SK-N-SH treated with all-trans-retinoic acid at 6 μM for 48 hours (cell line): ENCODE results near the gene SLC17A9.

Source experiments
- ATAC-seq: fragments of 200-7000 bp; cut with Tn5 transposase; 3 replicates; pipeline ENCODE4 v1.9.1; 2020; ENCODE audit warnings: mild to moderate bottlenecking, moderate library complexity
- ARNTL ChIP-seq: fragments of 450-650 bp; formaldehyde crosslinking; IDR thresholded peaks from 2 replicates; pipeline ENCODE4 v1.5.0; 2020; ENCODE audit warnings: low read depth, mild to moderate bottlenecking, moderate library complexity, borderline replicate concordance
- BACH2 ChIP-seq: fragments of 250-450 bp; sonication (Bioruptor Pico); IDR thresholded peaks from 2 replicates; pipeline ENCODE4 v1.9.0; 2021; ENCODE audit warnings: mild to moderate bottlenecking, borderline replicate concordance
- CSDC2 ChIP-seq: fragments of 250-450 bp; sonication (Bioruptor Pico); IDR thresholded peaks from 2 replicates; pipeline ENCODE4 v1.5.0; 2020; ENCODE audit warnings: mild to moderate bottlenecking, moderate library complexity
- GLIS3 ChIP-seq: fragments of 250-450 bp; sonication (Bioruptor Pico); IDR thresholded peaks from 2 replicates; pipeline ENCODE4 v1.5.0; 2020; ENCODE audit warnings: mild to moderate bottlenecking, moderate library complexity
- ISL1 ChIP-seq: fragments of 250-450 bp; sonication (Bioruptor Pico); IDR thresholded peaks from 2 replicates; pipeline ENCODE4 v2.1.2; 2022; ENCODE audit warnings: mild to moderate bottlenecking, moderate library complexity
- OSR1 ChIP-seq: fragments of 250-450 bp; sonication (Bioruptor Pico); IDR thresholded peaks from 2 replicates; pipeline ENCODE4 v1.8.0; 2022; ENCODE audit warnings: moderate library complexity, mild to moderate bottlenecking, inconsistent platforms
- PPARA ChIP-seq: fragments of 250-450 bp; sonication (Bioruptor Pico); IDR thresholded peaks from 2 replicates; pipeline ENCODE4 v1.5.0; 2020; ENCODE audit warnings: mild to moderate bottlenecking, borderline replicate concordance
- RARB ChIP-seq: fragments of 250-450 bp; sonication (Bioruptor Pico); IDR thresholded peaks from 2 replicates; pipeline ENCODE4 v1.8.0; 2021; ENCODE audit warnings: mild to moderate bottlenecking, moderate library complexity
- SNAI2 ChIP-seq: fragments of 250-450 bp; sonication (Bioruptor Pico); IDR thresholded peaks from 2 replicates; pipeline ENCODE4 v1.5.0; 2020; ENCODE audit warnings: mild to moderate bottlenecking, moderate library complexity
- TOX ChIP-seq: fragments of 250-450 bp; sonication (Bioruptor Pico); IDR thresholded peaks from 2 replicates; pipeline ENCODE4 v1.8.0; 2021; ENCODE audit warnings: mild to moderate bottlenecking, moderate library complexity, borderline replicate concordance
- TSHZ2 ChIP-seq: fragments of 250-450 bp; sonication (Bioruptor Pico); IDR thresholded peaks from 2 replicates; pipeline ENCODE4 v1.5.0; 2020; ENCODE audit warnings: mild to moderate bottlenecking, moderate library complexity
- ZC3H10 ChIP-seq: fragments of 250-450 bp; sonication (Bioruptor Pico); IDR thresholded peaks from 2 replicates; pipeline ENCODE4 v1.5.1; 2021; ENCODE audit warnings: mild to moderate bottlenecking, moderate library complexity
- ZFP3 ChIP-seq: fragments of 250-450 bp; sonication (Bioruptor Pico); IDR thresholded peaks from 2 replicates; pipeline ENCODE4 v1.5.0; 2020; ENCODE audit warnings: mild to moderate bottlenecking, moderate library complexity
- ZFP30 ChIP-seq: fragments of 450-650 bp; formaldehyde crosslinking; IDR thresholded peaks from 2 replicates; pipeline ENCODE4 v1.5.0; 2022; ENCODE audit warnings: mild to moderate bottlenecking, moderate library complexity
- ZNF565 ChIP-seq: fragments of 450-650 bp; formaldehyde crosslinking; conservative IDR thresholded peaks from 2 replicates; pipeline ENCODE4 v1.5.0; 2020; ENCODE audit warnings: low read depth, mild to moderate bottlenecking, moderate library complexity
- ZNF70 ChIP-seq: fragments of 450-650 bp; formaldehyde crosslinking; IDR thresholded peaks from 2 replicates; pipeline ENCODE4 v1.5.0; 2020; ENCODE audit warnings: mild to moderate bottlenecking, moderate library complexity
- ZNF8 ChIP-seq: fragments of 450-650 bp; formaldehyde crosslinking; IDR thresholded peaks from 2 replicates; pipeline ENCODE4 v1.5.0; 2020; ENCODE audit warnings: mild to moderate bottlenecking, moderate library complexity
- TF ChIP-seq, protein P1 (sequence below): fragments of 250-450 bp; sonication (Bioruptor Pico); IDR thresholded peaks from 2 replicates; pipeline ENCODE4 v1.8.0; 2021; ENCODE audit warnings: low read depth, mild to moderate bottlenecking, moderate library complexity, borderline replicate concordance
- TF ChIP-seq, protein P2 (sequence below): fragments of 250-450 bp; sonication (Bioruptor Pico); IDR thresholded peaks from 2 replicates; pipeline ENCODE4 v1.8.0; 2020; ENCODE audit warnings: mild to moderate bottlenecking, moderate library complexity, borderline replicate concordance
- TF ChIP-seq, protein P3 (sequence below): fragments of 250-450 bp; sonication (Bioruptor Pico); IDR thresholded peaks from 2 replicates; pipeline ENCODE4 v1.5.1; 2021; ENCODE audit warnings: mild to moderate bottlenecking, moderate library complexity

The SLC17A9 gene

DNA sequence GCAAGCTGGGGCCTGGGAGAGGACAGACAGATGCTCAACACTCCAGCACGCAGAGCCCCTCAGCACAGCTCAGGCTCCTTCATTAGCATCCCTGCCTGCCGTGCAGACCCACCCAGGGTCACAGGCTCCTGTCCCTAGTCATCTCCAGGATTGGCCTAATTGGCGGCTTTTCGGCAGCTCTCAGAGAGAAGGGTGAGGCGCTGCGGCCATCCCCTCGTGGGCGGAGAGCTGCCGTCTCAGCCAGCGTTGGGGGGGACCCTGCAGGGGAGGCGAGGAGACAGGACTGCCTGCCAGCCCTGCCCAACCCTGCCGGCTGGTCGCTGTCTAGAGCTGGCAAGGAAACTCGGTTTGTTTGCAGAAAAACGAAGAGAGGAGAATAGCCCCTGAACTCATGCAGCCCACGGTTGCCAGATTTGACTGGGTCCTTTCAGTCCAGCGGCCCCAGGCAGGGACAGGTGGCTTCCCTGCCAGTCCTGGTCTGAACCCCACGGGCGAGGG is 27.4 kb downstream of the SLC17A9 start:
- no peak; the same call in 2 of the 3 replicates for ATAC-seq
- TF ChIP-seq CSDC2 (CRISPR knock-in tag) = no peak
- TF ChIP-seq ARNTL (CRISPR knock-in tag) = no peak
- TF ChIP-seq, protein P1, sequence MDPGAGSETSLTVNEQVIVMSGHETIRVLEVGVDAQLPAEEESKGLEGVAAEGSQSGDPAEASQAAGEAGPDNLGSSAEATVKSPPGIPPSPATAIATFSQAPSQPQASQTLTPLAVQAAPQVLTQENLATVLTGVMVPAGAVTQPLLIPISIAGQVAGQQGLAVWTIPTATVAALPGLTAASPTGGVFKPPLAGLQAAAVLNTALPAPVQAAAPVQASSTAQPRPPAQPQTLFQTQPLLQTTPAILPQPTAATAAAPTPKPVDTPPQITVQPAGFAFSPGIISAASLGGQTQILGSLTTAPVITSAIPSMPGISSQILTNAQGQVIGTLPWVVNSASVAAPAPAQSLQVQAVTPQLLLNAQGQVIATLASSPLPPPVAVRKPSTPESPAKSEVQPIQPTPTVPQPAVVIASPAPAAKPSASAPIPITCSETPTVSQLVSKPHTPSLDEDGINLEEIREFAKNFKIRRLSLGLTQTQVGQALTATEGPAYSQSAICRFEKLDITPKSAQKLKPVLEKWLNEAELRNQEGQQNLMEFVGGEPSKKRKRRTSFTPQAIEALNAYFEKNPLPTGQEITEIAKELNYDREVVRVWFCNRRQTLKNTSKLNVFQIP (CRISPR knock-in tag) = no peak
- TF ChIP-seq ZFP3 = no peak
- TF ChIP-seq ZNF70 = no peak
- TF ChIP-seq ZNF8 (CRISPR knock-in tag) = no peak
- TF ChIP-seq, protein P2, sequence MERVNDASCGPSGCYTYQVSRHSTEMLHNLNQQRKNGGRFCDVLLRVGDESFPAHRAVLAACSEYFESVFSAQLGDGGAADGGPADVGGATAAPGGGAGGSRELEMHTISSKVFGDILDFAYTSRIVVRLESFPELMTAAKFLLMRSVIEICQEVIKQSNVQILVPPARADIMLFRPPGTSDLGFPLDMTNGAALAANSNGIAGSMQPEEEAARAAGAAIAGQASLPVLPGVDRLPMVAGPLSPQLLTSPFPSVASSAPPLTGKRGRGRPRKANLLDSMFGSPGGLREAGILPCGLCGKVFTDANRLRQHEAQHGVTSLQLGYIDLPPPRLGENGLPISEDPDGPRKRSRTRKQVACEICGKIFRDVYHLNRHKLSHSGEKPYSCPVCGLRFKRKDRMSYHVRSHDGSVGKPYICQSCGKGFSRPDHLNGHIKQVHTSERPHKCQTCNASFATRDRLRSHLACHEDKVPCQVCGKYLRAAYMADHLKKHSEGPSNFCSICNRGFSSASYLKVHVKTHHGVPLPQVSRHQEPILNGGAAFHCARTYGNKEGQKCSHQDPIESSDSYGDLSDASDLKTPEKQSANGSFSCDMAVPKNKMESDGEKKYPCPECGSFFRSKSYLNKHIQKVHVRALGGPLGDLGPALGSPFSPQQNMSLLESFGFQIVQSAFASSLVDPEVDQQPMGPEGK = no peak
- no peak for TF ChIP-seq PPARA (CRISPR knock-in tag)
- no peak for TF ChIP-seq ISL1

- TF ChIP-seq ISL1 = no peak
- TF ChIP-seq ZC3H10 (CRISPR knock-in tag) = no peak
- no peak for TF ChIP-seq ZNF8 (CRISPR knock-in tag)
- no peak for TF ChIP-seq OSR1 (CRISPR knock-in tag)
- TF ChIP-seq GLIS3 (CRISPR knock-in tag) = no peak
- TF ChIP-seq, protein P2 = no peak
- TF ChIP-seq RARB (CRISPR knock-in tag) = no peak
- no peak for TF ChIP-seq TOX (CRISPR knock-in tag)
- TF ChIP-seq, protein P1 (CRISPR knock-in tag) = no peak
- TF ChIP-seq, protein P3, sequence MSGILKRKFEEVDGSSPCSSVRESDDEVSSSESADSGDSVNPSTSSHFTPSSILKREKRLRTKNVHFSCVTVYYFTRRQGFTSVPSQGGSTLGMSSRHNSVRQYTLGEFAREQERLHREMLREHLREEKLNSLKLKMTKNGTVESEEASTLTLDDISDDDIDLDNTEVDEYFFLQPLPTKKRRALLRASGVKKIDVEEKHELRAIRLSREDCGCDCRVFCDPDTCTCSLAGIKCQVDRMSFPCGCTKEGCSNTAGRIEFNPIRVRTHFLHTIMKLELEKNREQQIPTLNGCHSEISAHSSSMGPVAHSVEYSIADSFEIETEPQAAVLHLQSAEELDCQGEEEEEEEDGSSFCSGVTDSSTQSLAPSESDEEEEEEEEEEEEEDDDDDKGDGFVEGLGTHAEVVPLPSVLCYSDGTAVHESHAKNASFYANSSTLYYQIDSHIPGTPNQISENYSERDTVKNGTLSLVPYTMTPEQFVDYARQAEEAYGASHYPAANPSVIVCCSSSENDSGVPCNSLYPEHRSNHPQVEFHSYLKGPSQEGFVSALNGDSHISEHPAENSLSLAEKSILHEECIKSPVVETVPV (CRISPR knock-in tag) = no peak
- TF ChIP-seq ZFP30 (CRISPR knock-in tag) = no peak
- TF ChIP-seq PPARA (CRISPR knock-in tag) = no peak
- no peak; the same call in 2 of the 3 replicates for ATAC-seq
These were observed 28.0 kb downstream of the SLC17A9 start for GRCh38 chr20:62980380-62980960.

DNA sequence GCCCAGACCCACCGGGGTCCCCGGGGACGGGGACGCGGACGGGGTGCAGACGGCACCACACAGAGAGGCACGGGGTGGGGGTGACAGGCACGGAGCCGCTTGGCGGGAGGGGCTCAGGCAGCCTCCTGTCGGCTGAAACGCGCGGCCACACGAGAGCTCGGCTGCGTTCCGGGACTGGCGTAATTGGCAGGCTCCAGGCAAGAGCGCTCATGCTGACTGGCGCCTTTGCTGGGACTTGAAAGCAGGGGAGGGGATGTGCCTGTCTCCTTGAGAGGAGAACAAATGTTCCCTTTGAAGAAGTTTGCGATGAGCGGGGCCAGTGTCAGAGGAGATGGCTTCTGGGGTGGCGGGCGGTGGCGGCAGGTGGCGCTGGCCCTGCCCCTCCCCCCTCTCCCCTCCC is 28.5 kb downstream of the SLC17A9 start:
- TF ChIP-seq ZC3H10 (CRISPR knock-in tag) (no peak), TSHZ2 (no peak), ZNF565 (CRISPR knock-in tag) (no peak), SNAI2 (CRISPR knock-in tag) (no peak), ZNF70 (no peak), BACH2 (no peak)
- TF ChIP-seq, protein P2 = no peak
- TF ChIP-seq, all 23 proteins: peak for 0
- ATAC-seq = peak; percentile 55
